HG02870 (cell line): ENCODE measurements around the gene POLDIP3.
"Not testable (repeated sequence)": the region's sequence is repeated elsewhere in the genome, so short reads cannot be mapped to it uniquely, and the experiment has no call there.

Experiments used
- ATAC-seq: cut with Tn5 transposase; IDR thresholded peaks from one replicate; pipeline ENCODE4 v1.9.1; 2021; ENCODE audit warnings: mild to moderate bottlenecking, moderate library complexity; ENCODE audit not compliant: unreplicated experiment

The POLDIP3 gene

DNA sequence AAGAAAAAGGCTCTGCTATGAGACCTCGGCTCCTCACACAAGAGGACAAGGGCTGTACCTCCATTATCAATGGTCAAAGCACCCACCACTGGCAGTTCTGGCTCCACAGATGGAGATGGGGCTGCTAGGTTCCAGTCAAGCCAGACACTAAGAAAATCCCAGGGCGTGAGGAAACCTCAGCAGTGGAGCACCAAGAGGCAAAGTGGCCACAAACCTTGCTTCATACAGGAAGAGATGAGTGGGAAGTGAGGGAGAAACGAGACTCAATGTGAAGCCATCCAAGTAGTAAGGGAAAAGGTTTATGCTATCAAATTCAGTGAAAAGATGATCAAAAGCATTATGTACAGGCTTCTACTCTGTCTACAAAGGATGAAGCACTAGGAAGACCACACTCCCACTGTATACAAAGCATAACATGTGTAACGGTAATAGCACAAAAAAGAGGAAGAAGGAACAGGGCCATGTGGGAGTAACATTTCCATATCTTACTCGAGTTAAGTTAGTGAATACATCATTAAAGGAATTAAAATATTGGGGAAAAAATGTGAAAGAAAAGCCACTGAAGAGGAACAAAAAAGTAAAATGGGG, 27.0 kb downstream of the POLDIP3 start:
- no peak for ATAC-seq

DNA sequence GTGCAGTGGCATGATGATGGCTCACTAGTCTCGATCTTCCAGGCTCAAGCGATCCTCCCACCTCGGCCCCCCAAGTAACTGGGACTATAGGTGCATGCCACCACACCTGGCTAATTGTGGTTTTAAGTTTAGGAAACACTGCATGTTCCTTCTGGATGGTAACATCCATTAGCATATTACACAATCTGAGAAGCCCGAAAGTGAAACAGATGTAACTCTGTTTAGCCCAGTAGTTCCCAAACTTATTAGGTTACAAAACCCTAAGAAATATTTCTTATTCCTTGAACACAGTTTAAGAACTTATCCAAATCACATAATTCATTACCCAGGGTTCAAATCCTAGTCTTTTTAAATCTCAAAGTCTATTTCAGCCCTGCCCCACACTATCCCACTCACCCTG, 28.3 kb downstream of the POLDIP3 start:
- no peak for ATAC-seq

DNA sequence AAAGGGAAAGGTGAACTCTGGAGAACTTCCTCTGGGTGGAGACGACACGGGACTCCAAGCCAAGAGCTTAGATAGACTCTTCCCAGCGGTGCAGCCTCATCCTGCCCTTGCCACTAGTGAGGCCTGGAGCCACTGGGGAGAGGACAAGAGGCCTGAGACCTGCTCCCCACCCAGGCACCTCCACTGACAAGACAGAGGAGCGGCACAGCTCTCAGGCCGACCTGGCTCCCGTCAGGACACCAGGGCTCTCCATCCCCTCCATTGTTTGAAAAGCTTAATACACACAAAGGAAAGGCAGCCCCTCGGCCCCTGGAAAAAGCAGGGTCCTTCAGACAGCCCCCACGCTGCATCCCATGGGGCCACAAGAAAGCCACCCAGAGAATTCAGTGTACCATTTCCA, 29.6 kb downstream of the POLDIP3 start:
- no peak for ATAC-seq

DNA sequence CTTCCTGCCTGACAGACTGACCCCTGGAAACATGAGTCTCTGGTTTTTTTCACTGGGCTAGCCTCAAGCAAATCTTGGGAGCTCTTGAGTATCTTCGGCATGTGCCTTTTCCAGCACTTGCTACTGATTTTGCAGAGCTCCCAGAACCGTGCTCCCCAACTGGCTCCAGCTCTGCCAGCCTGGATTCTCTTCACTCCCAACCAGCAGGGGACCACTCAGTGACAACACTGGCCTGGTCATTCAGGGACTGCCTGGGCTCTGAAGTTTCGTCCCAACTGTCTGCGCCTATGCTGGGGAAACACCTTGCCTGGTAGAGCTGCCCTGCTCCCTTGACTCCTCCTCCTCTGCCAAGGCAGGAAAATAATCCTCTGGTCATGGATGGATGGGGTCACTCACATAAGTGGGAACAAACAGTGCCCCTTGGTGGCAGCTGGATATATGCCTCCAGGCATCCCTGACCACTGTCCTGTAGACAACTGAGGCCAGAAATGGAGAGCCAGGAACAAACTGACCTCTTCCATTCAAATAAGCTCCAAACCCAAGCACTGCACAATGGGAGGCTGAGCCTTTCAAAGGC, 30.2 kb downstream of the POLDIP3 start:
- no peak for ATAC-seq

DNA sequence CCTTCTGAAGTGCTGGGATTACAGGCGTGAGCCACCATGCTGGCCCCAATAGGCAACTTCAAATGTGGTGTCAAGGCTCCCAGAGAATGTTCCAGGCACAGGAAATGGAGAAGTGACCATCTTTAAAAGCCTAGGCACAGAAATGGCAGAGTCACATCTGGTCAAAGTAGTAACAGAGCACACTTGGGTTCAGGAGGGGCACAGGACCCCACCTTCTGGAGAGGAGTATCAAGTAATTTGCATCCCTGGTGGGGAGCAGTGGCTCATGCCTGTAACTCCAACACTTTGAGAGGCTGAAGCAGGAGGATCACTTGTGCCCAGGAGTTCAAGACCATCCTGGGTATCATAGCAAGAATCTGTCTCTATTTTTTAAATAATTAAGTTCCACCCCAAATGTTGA, 31.7 kb downstream of the POLDIP3 start:
- ATAC-seq, result no peak

DNA sequence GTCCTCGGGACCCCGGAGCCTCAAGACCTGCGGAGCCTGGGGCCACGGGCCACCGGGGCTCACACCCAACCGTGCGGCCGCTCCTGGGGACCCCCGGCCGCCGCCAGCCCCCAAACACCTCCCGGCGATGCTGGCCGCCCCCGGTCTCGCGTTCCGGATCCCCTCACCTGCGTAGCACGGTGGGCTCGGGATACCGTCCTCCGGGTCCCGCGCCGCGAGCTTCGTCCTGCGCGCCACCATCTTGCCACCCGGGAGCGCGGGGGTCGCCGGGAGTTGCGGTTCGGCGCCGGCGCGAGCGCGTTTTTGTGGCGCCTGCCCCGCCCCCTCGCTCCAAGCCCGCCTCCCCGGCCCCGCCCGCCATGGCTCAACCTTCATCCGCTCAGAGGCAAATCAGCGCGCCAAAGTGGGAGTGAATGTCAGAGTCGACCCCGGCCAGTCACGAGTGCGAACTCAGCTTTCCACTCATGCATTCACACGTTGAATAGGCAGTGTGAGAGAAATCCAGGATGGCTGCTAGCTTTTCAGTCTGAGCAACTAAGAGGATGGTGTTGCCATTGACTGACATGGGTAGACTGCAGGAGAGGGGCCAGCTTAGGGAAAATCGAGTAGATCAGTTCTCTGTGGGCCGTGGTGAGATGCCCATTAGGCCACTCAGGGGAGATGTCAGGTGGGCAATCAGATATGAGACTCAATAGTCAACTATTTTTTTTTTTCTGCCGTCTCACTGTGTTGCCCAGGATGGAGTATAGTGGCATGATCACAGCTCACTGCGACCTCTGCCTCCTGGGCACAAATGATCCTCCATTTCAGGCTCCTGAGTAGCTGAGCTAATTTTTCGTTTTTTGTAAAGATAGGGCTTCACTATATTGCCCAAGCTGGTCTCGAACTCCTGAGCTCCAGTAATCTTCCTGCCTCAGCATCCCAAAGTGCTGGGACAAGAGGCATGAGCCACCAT, 32.6 kb downstream of the POLDIP3 start:
- no peak for ATAC-seq

DNA sequence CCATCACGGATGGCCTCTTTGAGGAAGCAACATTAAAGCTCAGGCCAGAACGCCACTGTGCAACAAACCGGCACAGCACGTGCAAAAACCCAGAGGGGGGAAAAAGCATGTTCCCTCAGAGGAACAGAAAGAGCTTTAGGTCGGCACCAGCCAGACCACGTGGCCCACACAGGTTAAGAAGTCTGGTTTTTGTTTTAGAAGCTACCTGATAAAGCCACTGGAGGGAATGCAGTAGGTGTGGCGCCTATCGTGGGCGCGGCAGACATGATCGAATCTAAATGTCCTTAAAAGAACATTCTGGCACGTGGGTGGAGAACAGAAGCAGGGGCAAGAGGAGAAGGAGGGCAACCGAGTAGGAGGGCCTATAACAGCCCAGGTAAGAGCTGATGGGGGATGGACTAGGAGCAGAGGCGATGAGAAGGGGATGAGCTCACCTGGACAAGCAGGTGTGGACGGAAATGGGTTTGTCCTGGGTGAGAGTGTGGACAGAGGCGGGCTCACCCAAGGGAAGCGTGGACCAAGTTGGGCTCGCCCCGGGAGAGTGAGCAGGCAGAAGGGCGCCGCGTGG, 33.4 kb downstream of the POLDIP3 start:
- ATAC-seq, result not testable (repeated sequence)

DNA sequence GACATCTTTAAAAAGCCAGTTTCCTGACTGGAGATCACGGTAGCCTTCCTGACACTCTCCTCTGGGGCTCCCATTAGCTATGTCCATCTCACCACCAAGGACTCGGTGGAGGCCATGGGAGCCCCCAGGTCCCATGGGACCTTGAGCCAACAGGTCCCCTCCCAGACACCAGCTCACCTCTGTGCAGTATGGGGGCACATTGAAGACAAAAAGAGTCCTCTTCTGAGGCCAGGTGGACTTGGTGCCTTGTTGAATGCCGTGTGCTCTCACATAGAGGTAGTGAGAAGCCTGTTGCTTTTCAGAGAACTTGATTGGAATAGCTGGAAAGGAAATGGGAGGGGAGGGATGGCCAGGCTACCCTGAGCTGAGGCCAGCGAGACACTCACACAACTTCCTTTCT, 34.6 kb downstream of the POLDIP3 start:
- not testable (repeated sequence) for ATAC-seq

DNA sequence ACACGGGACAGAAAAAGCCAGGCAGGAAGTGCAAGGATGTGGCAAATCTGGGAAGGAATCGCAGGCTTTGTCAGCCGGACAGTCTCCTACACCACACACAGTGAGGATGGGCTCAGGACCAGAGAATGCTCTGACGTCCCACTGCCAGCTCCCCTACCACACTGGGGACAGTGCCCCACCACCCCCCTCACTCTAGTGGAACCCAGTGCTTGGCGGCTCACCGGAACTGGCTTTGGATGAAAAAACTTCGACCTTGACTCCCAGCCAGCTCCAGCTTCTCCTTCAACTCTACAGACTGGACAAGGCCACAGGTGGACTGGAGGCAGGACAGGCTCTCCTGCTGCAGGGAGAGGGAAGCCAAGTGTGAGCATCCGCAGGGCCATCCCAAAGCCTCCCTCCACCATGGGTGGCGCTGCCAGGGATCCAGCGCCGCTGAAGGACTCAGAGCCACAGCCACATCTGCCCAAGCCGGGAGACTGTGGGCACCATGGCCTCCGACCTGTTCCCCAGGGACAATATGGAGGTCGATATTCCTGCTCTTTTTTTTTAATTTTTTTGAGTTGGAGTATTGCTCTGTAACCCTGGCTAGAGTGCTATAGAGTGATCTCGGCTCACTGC, 37.0 kb downstream of the POLDIP3 start:
- no peak for ATAC-seq

DNA sequence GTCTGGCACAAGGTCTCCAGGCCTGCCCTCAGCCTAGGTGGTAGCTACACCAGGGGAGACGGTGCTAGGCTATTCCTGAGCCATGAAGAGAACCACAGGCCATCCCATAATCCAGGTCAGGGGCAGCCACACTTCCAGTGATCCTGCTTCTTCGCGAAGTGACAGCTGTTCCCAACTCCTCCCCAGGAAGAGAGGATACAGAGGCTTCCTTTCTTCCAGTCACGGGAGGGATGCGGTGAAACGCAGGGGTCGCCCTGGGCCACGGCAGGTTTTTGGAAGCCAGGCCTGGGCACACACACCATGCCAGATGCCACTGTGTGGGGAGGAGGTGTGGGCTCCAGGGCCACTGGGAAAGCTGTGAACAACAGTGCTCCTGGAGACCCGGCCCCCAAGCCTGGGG, 37.5 kb downstream of the POLDIP3 start:
- not testable (repeated sequence) for ATAC-seq

DNA sequence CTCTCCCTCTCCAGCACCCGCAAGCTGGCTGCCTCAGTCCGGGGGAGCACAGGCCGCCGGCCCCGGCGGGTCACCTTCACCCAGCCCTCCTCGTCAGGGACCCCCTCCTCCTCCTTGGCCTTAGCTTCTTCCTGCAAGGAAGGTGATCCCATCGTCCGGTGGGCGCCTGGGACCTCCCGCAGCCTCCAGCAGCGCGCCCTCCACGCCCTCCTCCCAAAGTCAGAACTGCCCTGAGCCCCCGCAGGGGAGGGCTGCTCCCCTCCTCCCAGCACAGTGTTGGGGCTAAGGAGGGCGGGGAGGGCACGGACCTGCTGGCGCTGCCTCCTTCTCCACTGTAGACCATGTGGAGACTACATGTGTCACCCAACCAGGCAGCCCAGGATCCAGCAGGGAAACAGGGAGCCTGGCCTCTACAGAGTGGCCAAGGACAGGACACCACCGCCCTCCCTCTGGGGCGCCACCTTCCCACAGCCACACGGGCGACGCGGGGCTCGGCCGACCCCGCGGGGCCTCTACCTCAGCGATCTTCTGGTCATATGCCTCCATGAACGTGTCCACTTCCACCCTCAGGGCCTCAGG, 38.6 kb downstream of the POLDIP3 start:
- ATAC-seq, result not testable (repeated sequence)

DNA sequence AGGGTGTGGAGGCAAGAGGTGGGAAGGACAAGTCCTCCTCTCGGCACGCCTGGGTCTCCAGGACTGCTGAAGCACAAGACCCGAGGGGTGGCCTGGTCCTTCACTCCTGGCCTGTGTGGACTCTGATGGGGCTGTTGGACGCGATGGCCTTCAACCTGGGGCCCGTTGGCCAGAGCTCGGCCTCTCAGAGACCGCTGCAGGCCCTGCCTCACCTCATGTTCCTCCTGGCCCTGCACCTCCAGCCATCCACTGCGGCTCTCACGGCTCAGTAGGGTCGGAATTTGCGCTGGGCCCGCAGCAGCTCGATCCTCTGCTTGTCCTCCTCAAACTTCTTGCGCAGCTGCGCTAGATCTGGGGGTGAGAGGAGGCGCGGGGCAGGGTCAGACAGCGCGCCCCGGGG, 40.2 kb downstream of the POLDIP3 start:
- ATAC-seq, result not testable (repeated sequence)

DNA sequence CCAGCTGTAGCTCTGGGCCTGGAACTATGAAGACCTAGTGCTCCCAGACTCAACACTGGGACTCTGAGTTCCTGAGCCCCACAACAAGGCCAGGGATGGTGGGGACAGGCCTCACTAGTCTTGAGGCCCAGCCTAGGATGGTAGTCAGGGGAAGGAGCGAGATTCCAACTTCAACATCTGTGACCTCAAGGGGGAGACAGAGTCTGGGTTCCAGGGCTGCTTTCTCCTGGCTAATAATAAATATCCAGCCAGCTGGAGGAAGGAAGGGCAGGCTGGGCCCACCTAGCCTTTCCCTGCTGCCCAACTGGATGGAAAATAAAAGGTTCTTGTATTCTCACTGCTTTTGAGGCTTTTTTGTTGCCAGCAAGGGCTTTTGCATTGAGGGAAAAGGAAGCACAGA, 40.6 kb downstream of the POLDIP3 start:
- not testable (repeated sequence) for ATAC-seq

DNA sequence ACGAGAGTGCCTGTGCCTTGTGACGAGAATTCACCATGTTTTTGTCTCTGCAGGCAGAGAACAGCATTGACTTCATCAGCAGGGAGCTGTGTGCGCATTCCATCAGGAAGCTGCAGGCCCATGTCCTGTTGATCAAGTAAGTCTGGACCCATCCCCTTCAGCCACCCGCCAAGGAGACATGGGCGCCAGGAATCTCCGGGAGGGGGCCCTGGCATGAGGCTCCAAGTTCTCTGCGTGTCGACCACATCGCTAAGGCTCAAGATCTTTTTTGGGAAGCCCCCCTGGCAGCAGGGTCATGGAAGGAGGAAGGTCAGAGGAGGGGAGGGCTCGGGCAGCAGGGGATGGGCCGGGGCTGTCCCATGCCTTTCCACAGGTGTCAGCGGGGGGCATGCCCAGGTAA, 43.6 kb downstream of the POLDIP3 start:
- ATAC-seq, result not testable (repeated sequence)

DNA sequence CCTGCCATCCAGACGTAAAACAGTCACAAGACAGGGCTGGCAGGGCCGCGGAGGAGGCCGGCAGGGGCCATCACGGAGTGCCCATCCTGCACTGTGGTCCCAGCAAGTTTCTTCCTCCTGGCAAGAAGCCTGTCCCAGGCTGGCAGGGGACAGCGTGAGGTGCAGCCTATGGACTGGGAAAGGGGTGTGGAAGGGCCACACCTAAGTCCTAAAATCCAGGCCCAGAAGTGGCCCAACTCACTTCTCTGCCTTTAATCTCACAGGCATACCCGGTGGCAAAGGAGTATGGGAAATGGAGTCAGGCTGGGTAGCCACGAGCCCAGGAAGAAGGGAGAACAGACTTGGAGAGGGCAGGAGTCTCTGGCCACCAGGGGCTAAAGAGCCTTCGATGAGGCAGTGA, 44.1 kb downstream of the POLDIP3 start:
- ATAC-seq, result not testable (repeated sequence)

DNA sequence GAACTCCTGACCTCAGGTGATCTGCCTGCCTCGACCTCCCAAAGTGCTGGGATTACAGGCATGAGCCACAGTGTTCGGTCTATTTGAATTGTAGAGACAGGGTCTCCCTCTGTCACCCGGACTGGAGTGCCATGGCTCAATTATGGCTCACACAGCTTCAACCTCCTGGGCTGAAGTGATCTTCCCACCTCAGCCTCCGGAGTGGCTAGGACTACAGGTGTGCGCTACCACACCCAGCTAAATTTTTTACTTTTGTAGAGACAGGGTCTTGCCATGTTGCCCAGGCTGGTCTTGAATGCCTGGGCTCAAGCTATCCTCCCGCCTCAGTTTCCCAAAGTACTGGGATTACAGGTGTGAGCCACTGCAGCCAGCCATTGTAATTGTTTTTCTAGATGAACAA, 46.7 kb downstream of the POLDIP3 start:
- not testable (repeated sequence) for ATAC-seq

DNA sequence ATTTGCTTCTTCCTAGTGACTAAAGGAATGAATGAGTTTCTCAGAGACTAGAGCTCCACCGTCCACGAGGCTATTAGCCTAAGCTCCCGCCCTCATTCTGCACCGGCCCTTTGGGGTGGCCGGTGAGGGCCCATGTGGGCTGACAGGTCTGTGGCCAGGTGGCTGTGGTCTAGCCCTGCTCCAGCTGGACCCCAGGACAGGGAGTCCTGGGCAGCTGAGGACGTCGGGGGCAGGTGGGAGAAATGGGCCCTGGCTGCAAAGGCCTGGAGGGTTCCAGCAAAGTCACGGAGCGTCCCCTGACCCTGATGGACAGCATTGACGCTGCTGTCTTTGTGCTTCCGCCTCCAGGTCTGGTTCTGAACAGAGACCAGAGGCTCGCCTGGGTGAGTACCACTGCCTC, 48.7 kb downstream of the POLDIP3 start:
- ATAC-seq, result no peak

DNA sequence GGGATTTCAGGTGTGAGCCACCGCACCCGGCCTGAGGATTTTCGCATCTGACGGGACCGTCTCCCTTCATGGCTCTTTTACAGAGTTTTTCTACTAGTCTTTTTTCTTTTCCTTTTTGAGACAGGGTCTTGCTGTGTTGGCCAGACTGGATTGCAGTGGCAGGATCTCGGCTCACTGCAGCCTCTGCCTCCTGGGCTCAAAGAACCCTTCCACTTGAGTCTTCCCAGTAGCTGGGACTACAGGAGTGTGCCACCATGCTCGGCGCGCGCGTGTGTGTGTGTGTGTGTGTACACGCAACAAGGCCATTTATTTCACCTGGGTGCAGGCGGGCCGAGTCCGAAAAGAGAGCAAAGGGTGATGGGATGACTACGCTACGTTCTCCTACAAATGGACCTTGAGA, 50.0 kb downstream of the POLDIP3 start:
- no peak for ATAC-seq

DNA sequence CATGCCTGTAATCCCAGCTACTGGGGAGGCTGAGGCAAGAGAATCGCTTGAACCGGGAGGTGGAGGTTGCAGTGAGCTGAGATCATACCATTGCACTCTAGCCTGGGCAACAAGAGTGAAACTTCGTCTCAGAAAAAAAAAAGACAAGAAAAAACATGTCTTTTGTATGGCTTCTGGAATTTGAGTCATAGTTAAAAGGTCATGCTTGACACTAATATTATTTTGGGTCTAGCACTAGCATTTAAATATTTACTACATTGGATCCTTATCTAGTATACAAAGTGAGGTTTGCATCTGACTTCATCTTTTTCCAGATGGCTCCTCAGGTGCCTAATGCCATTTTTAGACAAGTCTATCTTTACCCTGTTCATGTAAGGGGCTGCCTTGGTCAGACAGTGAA, 50.7 kb downstream of the POLDIP3 start:
- not testable (repeated sequence) for ATAC-seq

DNA sequence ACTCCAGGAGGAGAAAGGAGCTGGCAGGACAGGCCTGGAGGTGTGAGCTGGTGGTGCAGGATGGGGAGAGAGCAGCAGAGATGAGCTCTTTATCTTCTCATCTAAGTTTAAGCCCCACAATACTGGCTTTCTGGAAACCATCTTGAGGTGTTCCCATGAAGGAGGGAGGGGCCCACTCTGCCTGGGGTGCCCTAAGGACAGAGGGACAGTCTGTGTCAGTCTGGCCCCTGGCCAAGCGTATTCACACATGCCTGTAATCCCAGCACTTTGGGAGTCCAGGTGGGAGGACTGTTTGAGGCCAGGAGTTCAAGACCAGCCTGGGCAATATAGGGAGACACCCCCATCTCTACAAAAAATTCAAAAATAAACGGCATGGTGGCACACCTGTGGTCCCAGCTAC, 52.0 kb downstream of the POLDIP3 start:
- ATAC-seq, result no peak

DNA sequence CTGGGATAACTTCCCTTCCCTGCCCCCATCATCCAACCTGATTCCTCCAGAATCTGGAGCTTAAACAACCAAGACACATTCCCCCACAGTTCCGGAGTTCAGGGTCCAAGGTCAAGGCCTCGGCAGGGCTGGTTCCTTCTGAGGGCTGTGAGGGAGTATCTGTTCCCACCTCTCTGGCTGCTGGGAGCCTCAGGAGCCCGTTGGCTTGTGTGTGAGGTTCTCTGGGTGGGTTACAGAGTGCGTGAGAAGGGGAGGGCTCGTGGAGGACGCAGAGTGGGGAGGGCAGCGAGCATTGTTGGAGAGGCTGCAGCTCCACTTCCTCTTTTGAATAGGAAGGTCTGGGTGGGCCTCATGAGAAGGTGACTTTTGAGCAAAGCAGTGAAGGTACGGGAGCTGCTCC, 52.4 kb downstream of the POLDIP3 start:
- ATAC-seq, result no peak
